Superior temporal gyrus (tissue), 1 donor: ENCODE data around the gene TMEM233.
"Not testable (repeated sequence)": the region's sequence is repeated elsewhere in the genome, so short reads cannot be mapped to it uniquely, and the experiment has no call there.

ENCODE experiments used
- DNase-seq: peaks from one replicate; pipeline ENCODE4 v3.0.0-alpha.2; 2016; ENCODE audit errors: extremely low spot score

The TMEM233 gene

DNA sequence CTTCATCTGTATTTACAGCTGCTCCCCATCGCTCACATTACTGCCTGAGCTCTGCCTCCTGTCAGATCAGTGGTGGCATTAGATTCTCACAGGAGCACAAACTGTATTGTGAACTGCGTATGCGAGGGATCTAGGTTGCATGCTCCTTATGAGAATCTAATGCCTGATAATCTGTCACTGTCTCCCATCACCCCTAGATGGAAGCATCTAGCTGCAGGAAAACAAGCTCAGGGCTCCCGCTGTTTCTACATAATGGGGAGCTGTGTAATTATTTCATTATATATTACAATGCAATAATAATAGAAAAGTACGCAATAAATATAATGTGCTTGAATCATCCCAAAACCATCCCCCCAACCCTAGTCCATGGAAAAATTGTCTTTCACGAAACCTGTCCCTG lies 64.6 kb downstream of the TMEM233 start:
- DNase-seq = not testable (repeated sequence)

DNA sequence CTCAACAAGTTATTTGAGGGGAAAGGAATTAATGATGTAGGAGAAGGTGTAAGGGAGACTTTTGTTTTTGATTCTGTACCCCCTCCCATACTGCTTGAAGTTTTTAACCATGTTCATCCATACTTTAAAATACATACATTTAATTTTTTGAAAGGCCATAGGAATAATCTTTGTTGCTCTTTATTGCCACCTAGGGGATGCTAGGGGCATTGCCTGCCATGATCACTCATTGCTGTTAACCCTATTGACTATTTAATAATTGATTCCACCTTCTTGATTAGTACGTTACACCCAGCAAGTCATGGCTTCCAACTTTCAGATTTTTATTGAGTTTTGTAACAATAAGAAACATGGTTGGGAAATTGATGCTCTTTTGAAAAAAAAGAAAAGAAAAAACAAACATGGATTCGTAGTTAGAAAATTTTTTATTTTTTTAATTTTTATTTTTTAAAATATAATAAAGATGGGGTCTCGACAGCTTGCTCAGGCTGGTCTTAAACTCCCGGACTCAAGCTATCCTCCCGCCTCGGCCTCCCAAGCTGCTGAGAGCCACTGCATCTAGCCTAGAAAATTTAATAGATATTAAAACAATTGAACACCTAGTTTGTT lies 65.8 kb downstream of the TMEM233 start:
- DNase-seq = peak; percentile 71

DNA sequence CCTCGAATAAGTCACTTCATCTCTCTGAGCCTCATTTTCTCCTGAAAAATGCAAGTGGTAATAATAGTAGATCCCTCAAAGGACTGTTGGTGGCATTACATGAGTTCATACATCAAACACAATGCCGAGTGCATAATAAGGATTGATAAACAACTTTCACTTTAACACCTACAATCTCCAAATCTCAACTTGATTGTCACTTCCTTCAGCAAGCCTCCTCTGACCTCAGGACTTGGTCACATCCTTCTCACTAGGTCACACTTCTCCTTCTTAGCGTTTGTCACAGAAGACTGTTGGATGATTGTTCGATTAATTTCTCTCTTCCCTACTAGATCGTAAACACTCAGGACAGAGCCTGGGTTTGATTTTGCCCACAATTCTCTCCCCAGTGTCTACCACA lies 66.5 kb downstream of the TMEM233 start:
- DNase-seq = no peak

DNA sequence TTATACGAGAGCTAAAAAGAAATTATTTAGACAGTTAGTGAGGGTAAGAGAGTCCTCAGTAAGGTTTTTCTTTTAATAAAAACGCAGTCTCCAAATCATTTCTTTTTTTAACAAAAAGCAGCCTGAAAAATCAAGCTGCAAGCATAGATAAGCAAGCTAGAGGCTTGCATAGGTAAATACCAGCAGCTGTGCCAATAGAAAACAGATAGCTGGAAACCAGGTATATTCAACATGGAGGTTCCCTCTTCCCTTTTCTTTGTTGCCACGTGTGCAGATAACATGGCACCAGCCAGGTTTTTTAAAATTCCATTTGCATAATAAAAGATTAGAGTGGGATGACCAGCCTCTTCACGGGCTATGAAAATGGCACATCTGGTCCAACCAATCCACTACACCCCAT lies 68.3 kb downstream of the TMEM233 start:
- no peak for DNase-seq

DNA sequence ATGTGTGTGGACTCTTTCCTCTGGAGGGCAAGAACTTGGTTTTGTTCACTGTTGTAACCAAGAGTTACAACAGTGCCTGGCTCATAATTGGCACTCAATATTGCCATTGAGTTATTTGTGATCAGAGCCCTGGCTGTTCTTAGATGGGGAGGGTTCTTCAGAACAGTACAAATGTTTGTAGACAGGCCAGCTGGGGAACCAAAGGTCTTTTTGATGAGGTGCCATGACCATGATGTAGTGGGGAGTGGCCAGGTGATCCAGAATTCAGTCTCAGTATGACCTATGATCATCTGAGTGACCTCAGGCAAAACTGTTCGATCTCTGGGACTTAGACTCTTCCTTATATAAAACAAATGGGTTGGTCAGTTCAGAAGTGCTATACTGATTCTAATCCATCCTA lies 71.1 kb downstream of the TMEM233 start:
- DNase-seq = no peak

DNA sequence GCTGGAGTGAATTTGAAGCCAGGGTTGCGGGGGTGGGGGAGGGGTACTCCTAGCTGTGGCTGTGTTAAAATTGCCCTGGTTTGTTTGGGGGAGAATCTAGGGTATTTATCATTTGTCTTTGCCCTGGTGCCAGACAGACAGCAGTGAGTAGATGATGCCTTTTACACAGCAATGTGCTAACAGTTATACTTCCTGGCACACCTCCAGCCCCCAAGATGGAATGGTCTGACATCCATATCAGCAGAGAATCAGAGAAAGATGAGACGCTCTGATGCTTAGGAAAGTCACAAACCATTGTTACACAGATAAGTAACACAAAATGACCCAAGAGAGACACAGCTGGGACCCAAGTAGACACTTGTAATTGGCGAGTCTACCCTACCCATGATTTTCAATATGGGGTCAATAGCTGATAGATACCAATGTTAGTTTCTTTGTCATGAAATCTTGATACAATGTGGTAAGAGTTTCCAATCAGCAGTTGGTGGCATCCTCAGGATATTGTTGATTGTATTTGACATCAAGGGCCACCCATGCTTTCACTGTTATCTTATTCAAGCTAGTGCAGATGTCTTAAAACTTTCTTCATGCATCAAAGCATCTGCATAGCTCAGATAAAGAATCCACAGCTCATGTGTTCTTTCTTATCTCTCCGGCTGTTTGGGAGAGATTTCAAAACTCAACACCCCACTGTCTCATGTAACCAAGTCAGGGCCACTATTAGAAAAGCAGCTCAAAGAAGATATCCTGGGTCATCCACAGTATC lies 71.8 kb downstream of the TMEM233 start:
- DNase-seq = no peak

DNA sequence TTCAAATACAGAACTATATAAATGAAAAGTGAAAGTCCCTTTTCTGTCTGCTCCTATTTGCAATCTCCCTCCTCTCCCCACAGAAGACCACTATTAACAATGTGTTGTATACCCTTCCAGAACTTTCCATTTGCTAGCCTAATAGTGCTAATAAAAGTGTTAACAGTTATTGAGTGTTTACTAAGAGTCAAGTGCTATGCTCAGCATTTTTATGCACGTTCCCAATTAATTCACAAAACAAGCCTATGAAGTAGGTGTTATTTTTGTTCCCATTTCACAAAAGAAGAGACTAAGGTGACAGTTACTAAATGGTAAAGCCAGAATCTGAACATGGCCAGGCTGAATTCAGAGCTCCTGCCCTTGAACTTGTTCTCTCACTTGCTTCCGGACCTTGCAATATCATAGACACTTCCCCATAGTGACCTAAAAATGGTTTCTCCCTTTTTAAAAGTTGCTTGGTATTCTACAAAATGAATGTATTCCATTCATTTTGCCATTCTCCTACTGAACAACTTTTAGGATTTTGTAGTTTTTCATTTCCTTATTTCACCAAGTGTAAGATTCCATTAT lies 72.7 kb downstream of the TMEM233 start:
- no peak for DNase-seq

DNA sequence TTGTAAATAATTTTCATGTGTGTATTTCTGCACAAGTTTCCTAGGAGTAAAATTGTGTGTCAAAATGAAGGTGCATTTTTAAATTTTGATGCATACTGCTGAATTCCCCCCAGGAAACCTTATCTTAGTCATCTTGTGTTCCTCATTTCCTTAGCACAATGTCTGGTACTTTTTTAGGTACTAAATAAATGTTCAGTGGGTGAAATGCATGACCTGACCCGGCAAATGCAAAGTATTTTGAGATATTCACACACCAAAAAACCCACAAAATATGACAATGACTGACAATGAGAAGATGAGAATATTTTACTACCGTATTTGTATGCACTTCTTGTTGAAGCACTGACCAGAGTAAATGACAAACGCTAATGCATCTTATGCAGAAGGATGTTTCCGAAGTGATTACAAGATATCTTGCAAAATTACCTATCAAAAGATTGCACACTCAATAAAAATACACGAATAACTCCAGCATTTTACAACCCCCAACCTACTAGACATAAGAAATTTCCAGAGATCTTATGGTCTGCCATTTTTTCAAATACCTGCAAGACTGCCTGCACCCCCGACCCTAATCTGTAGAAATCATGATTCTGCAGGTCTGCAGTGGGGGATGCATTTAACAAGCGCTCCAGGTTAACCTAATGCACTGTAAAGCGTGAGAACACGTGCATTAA lies 73.5 kb downstream of the TMEM233 start:
- DNase-seq = peak; percentile 43

DNA sequence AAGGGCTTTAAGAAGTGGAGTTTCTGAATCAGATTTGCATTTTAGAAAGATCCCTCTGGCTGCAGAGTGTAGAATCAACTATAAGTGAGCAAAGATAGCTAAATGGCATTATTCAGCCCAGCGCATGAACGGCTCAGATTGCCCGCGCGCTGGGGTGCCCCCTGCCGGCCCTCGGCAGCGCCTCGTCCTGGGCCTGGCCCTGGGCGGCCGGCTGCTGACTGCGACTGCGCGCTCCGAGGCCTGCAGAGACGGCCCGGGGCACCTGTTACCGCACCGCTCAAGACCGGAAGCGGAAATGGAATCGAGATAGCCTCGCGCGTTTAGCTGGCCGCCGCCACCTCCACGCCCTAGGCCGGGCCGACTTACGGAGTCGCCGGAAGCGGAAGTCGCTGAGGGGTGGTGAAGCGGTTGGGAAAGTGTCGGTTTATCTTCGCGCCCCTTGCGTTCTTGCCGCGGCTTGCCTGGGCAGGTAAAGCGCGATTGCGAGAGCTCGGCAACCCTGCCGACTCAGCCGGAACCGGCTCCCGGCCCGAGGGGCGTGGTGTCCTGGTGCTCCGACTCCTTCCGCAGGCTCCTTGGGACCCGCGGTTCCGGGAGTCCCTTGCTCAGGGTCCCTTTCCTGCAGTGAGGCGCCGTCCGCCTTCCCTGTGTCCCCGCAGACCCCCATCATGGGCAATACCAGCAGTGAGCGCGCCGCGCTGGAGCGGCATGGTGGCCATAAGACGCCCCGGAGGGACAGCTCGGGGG lies 74.2 kb downstream of the TMEM233 start, which contains the start of gene PRKAB1:
Gene PRKAB1, plus strand, starts transcription at position 557 of the 747 bp plus-strand sequence. Its CDS starts 112 bp downstream, at position 669.
- DNase-seq = peak; percentile 98

DNA sequence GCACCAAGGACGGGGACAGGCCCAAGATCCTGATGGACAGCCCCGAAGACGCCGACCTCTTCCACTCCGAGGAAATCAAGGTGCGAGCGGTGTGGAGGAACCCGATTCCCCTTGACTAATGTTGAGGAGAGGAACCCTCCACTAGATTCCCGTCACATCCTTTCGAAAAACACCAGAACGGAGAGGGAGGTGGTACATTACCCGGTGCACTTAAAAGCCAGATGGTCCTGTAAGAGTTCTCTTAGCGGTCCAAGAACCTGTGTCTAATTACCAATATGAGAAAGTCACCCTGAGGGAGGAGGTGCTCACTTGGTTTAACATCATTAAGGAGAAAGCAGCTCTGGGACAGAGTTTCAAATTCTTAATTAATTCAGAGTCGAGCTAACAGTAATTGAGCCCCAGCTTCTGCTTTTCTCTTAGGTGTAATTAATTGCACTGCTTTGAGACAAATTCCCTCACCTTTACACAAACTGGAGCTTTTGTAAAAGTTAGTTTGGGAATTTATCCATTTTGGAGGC lies 74.8 kb downstream of the TMEM233 start:
- no peak for DNase-seq

DNA sequence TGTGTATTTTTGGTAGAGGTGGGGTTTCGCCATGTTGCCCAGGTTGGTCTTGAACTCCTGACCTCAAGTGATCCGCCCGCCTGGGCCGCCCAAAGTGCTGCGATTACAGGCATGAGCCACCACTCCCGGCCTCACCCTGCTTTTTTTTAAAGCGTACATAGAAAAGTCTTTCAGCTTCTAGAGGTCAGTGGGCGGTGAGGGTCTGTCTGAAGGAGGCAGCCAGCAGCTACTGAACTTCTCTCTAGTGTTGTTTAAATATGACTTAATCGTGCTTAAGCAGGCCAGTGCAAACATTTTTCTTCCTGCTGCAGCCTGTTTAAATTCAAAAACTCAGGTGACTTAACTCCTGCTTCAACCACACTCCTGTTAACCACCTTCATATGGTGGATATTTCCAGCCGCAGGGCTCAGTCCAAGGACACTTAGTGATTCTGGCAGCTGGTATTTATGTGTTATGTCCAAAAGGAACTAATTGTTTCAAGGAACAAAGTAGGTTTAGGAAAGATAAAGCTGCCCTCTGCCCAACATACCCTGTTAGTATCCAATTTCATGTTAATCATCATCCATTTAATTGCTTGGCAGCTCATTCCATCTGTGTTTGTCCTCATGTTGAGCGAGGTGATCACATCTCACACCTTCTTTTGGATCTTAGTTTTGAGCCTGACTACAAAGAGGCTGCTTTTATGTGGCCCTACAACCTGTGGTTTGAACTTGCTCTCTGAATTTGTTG lies 76.3 kb downstream of the TMEM233 start:
- no peak for DNase-seq

DNA sequence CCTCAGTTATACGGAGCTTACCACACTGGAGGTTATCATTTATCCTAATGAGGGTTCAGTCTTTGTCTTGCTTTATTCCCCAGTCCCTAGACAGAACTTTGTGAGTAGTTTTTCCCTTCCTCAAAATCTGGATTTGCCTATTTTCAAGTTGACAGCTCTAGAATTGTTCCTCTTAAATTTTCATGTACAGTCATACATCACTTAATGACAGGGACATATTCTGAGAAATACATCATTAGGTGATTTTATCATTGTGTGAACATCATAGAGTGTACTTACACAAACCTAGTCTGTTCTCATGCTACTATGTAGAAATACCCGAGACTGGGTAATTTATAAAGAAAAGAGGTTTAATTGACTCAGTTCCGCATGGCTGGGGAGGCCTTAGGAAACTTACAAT lies 77.5 kb downstream of the TMEM233 start:
- no peak for DNase-seq

DNA sequence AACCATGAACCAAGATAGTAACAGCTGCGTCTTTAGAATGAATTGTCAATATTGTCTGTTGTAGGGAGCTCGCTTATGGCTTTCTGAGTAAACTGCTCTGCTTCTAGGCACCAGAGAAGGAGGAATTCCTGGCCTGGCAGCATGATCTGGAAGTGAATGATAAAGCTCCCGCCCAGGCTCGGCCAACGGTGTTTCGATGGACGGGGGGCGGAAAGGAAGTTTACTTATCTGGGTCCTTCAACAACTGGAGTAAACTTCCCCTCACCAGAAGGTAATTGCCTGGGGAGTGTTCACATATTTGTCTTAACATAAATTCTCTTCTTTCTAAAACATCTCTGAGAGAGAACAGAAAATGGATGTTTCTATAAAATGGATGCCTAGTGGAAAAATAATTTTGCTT lies 78.6 kb downstream of the TMEM233 start:
- DNase-seq = no peak

DNA sequence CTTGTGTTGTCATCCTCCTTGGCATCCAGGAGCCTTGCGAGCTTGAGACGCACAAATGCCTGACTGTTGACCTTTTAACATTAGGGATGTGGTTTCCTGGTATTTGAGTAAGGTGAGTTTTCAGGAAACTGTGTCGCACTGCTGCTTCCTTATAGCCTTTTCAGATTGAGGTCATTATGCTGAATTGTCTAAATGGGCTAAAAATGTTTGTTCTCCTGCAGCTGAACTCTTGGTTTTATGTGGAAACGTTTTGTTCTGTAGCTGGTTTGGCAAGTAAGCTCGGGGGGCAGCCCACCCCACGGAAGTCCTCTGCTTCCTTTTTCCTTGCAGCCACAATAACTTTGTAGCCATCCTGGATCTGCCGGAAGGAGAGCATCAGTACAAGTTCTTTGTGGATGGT lies 80.1 kb downstream of the TMEM233 start:
- DNase-seq = no peak

DNA sequence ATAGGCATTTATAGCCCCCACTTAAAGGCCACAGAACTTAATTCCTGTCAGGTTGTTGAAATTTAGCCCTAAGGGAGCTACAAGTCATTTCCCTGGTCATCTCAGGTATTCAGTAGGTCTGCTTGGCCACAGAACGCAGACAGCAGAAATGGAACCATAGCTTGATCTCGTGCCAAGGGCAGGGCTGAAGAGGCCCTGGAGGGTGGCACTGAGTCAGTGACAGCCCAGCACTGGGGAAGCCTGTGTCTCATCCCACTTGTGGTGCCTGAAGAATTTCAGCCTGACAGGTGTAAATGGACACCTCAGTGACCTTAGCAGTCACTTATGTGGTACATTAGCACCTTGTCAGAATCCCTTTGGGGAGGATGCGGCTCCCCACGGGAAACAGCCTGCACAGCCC lies 81.0 kb downstream of the TMEM233 start:
- DNase-seq = no peak

DNA sequence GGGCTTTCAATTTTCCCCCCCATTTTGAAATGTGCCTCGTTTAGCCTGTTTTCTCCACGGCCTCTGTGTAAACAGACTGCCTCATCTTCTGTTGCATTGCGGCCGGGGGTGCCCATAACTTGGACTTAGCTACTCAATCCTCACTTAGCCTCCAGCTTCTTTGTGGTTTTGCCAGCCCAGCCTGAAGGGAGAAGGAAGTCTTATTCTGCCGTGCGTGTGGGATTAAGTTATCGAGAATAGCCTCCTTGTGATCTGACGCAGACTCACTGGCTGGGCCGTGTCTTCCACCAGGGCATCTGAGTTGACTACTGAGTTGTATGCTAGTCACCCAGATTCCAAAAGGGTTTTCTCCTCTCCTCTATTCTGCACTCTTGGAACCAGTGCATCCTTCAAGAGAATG lies 82.4 kb downstream of the TMEM233 start:
- DNase-seq = no peak

DNA sequence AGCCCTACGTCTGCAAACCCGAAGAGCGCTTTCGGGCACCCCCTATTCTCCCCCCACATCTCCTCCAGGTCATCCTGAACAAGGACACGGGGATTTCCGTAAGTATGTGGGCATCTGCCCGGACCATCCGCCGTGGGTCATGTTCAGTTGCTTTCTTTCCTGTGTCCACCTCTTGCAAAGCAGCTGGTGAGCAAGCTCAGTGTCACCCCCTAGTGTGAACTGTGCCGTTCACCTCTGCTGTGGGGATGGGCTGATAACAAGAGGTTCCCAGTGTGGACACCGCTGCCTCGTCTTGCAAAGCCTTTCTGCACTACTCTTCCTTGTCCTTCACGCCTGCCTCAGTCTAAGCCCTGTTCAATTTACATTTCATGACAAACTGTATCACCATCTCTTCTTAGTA lies 83.0 kb downstream of the TMEM233 start:
- DNase-seq = no peak

DNA sequence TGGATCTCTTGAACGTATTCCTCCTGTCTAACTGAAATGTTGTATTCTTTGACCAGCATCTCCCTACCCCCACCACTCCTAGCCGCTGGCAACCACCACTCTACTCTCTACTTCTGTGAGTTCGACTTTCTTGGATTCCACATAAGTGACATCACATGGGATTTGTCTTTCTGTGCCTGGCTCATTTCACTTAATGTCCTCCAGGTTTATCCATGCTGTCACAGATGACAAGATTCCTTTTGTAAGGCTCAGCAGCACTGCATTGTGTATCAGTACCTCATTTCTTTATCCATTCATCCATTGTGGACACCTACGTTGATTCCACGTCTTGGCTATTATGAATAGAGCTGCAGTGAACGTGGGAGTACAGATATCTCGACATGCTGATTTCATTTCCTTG lies 84.9 kb downstream of the TMEM233 start:
- no peak for DNase-seq

DNA sequence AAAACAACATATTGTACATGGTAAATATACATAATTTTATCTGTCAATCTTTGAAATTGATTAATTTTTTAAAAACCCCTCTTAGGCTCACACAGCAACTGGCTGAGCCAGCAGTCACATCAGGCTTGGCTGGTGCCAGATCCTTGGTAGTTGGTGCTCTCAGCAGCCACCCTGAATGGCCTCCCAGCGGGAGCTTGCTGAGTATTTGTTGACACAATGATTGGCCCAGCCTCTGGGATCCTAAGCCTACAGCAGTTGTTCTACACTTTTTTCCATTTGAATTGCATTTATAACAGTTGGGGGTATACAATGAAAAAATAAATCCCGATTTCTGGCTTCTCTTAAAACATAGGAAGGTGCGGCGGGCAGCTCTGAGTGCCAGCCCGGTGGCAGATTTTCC lies 85.5 kb downstream of the TMEM233 start:
- no peak for DNase-seq

DNA sequence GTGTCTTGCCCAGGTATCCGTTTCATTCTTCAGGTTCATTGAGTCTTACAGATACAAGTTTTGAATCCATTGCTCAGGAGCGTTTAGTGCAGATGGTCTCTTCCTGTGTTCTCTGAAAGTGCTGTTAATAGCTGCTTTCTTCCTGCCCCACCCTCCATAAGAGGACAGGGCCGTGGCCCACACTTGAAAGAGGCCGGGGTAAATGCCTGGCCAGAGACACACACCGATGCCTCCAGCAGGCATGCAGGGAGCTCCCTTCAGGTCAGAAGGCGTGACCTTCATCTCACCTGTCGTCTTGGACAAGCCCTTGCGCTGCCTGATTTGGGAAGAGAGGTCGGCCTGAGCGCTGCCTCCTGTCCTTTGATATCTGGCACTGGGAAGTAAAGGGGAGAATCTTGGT lies 85.9 kb downstream of the TMEM233 start:
- no peak for DNase-seq

DNA sequence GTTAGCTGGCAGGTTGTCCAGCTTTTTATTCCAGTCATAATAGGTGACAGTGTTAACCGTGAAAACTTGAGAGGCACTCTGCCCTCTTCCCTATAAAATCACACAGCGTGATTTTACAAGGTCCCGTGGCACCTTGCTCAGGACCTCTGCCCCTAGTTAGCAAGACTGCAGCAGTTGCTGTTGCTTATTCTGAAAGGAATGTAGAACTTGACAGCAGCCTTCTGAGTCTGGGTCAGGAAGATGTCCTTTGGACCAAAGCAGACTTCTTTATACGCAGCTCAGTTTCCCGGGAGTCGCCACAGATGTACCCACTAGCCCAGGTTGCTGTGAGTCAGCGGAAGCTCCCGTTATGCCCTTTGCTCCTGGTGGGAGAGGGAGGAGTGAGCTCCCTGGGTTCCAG lies 87.5 kb downstream of the TMEM233 start:
- no peak for DNase-seq
